IPS-NIHi11 (cell line): Measurements from ENCODE around the gene NATD1.
"Not testable (repeated sequence)": the region's sequence is repeated elsewhere in the genome, so short reads cannot be mapped to it uniquely, and the experiment has no call there.

Experiments used
- DNase-seq: peaks from one replicate; pipeline ENCODE4 v3.0.0; 2012; ENCODE audit warnings: mixed read lengths, low spot score

NATD1 gene

DNA sequence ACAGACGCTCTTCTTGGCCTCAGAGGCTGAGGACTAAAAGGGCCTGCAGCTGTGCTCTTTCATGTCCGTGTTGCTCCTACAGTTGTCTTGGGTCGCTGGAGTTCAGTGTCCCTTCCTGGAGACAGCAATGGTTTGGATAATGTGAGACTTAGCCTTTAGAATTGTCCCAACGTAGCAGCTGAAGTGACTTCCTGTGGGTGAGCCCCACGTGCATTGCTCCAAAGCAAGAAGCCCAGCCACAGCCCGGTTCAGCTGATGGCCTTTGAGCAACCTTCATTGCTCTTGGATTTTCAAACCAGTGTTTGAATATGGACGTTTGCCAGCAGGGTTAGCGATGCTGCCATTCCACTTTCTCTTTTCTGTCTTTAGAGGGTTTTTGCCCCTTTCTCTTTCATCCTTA, 59.0 kb downstream of the NATD1 start:
- DNase-seq = no peak

GRCh38 chr17:21193031-21193430, 60.2 kb downstream of the NATD1 start:
- DNase-seq = no peak

GRCh38 chr17:21192414-21192813, 60.8 kb downstream of the NATD1 start:
- not testable (repeated sequence) for DNase-seq

DNA sequence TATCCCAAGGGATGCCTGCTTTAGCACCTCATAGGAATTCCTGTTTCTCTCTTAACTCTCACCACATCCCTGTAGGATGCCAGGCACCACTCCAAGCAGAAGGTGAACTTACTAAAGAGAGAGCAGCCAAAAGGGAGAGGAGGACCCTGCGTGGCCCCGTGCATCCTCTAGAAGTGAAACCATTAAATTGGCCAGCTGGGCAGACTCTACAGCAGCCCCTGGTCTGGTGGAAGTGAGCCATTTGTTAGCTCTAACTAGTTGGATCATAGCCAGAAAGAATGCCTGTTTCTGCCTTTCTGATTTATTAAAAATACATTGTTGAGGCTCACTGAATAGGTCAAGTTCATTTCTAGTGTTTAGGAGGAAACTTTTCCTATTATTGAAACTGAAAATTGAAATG, 61.5 kb downstream of the NATD1 start:
- no peak for DNase-seq

GRCh38 chr17:21190078-21190477, 63.1 kb downstream of the NATD1 start:
- no peak for DNase-seq

GRCh38 chr17:21189361-21189760, 63.8 kb downstream of the NATD1 start:
- no peak for DNase-seq
